Mucosa of descending colon (tissue), 3 donors: ENCODE measurements around the gene RBPJL. TPM values are rescaled to one million over a fixed set of nuclear protein-coding genes. Genes with fewer than 3 reads are reported as not detected.
A peak's percentile ranks its signal among the peaks of the same experiment; 100 is the strongest.

ENCODE experiments used
- ATAC-seq: fragments of 200-7000 bp; cut with Tn5 transposase; one replicate; pipeline ENCODE4 v1.9.1; 2020; ENCODE audit warnings: mild to moderate bottlenecking, moderate library complexity
- DNase-seq, 3 donors: peaks; one replicate each; pipeline ENCODE4 v3.0.0-alpha.2; 2020
- H3K36me3 ChIP-seq: fragments of 200-600 bp; one replicate; pipeline ENCODE4 v1.8.0; 2021; ENCODE audit warnings: low read depth, mild to moderate bottlenecking
- H3K4me1 ChIP-seq: fragments of 200-600 bp; one replicate; pipeline ENCODE4 v1.8.0; 2021; ENCODE audit warnings: low read depth, mild to moderate bottlenecking
- H3K4me3 ChIP-seq: fragments of 200-600 bp; one replicate; pipeline ENCODE4 v1.8.0; 2021; ENCODE audit warnings: mild to moderate bottlenecking
- H3K9me3 ChIP-seq: fragments of 200-600 bp; one replicate; pipeline ENCODE4 v1.8.0; 2021; ENCODE audit warnings: mild to moderate bottlenecking
- CTCF ChIP-seq: fragments of 200-600 bp; IDR thresholded peaks from one replicate; pipeline ENCODE4 v1.8.0; 2022; ENCODE audit warnings: antibody characterized with exemption, mild to moderate bottlenecking
- intact Hi-C, 2 donors: fragments of 100-400 bp; cut with DNase I in 1 of 2; cut with micrococcal nuclease in 1 of 2; formaldehyde crosslinking; loops; one replicate each; pipeline versions ENCODE4 v1.11.0 to v1.11.1; 2022; cut with DNase I, micrococcal nuclease
- total RNA-seq, 3 donors: library from RNA; stranded (reverse); fragmentation: NEBNext Ultra II Directional in 2 of 3; extraction: Animal tissue kit (Norgen Biotek cat#: 25700) in 2 of 3; gene quantifications; one replicate each; pipeline versions ENCODE4 v1.2.1 to v1.2.4, GENCODE V29; 2021 to 2023
- donor health status: DM: no; HTN: no; CAD: no; lungs with moderate emphysema.
- donor health status: DM: no; HTN: no; CAD: no.
- donor health status: DM: no; HTN: yes; CAD: no.

RBPJL gene
- total RNA-seq, 3 donors from 2014 or later: not detected

- no peak for DNase-seq
- no peaks in the 10 kb centered on the region for H3K4me1 ChIP-seq
- intact Hi-C loops: no loop called here
- H3K36me3 ChIP-seq: no peaks in the 10 kb centered on the region
- H3K4me3 ChIP-seq: no peak overlapping the region
- peak; percentile 65 for ATAC-seq
- TF ChIP-seq CTCF: no peak
- no peaks in the 10 kb centered on the region for H3K9me3 ChIP-seq
These were observed 5.7 kb upstream of the RBPJL start for GRCh38 chr20:45300961-45301360.

GRCh38 chr20:45301824-45302271 is 4.8 kb upstream of the RBPJL start:
- no peak for TF ChIP-seq CTCF
- H3K4me1 ChIP-seq: no peaks in the 10 kb centered on the region
- H3K4me3 ChIP-seq: no peak overlapping the region
- H3K9me3 ChIP-seq: no peaks in the 10 kb centered on the region
- ATAC-seq: no peak
- no peak for DNase-seq
- intact Hi-C loops: no loop called here
- H3K36me3 ChIP-seq: no peaks in the 10 kb centered on the region

GRCh38 chr20:45303586-45304463 is 2.8 kb upstream of the RBPJL start:
- TF ChIP-seq CTCF: no peak
- H3K9me3 ChIP-seq: no peaks in the 10 kb centered on the region
- intact Hi-C loops: no loop called here
- no peak overlapping the region for H3K4me3 ChIP-seq
- H3K36me3 ChIP-seq: no peaks in the 10 kb centered on the region
- DNase-seq: no peak
- ATAC-seq: no peak
- no peaks in the 10 kb centered on the region for H3K4me1 ChIP-seq

- no peaks in the 10 kb centered on the region for H3K36me3 ChIP-seq
- H3K4me3 ChIP-seq: no peak overlapping the region
- no peak for TF ChIP-seq CTCF
- H3K4me1 ChIP-seq: no peaks in the 10 kb centered on the region
- H3K9me3 ChIP-seq: no peaks in the 10 kb centered on the region
- DNase-seq (no peak), ATAC-seq (no peak)
- intact Hi-C loops: no loop called here
These were observed 2.1 kb upstream of the RBPJL start for GRCh38 chr20:45304464-45304999.

- no peak for TF ChIP-seq CTCF
- Histone ChIP-seq H3K4me1 (no peaks in the 10 kb centered on the region), H3K9me3 (no peaks in the 10 kb centered on the region), H3K36me3 (no peaks in the 10 kb centered on the region), H3K4me3 (no peak overlapping the region)
- peak; percentile 26 for ATAC-seq
- no peak for DNase-seq
- intact Hi-C loops: no loop called here
These were observed 1.4 kb upstream of the RBPJL start for GRCh38 chr20:45305262-45305661.
